ENCODE results near the gene PROP1.
"Not testable (repeated sequence)": the region's sequence is repeated elsewhere in the genome, so short reads cannot be mapped to it uniquely, and the experiment has no call there.

PROP1 gene

GRCh38 chr5:177995691-177996595 is at the start of gene PROP1:
PROP1 (minus strand) TSS chr5:177996242; CDS start chr5:177995933, 309 bp downstream.
- in situ Hi-C loops (cut with MboI; ENCODE audit: low sequenced_read_pairs) = no loop called here

- in situ Hi-C loops (cut with MboI; ENCODE audit: low sequenced_read_pairs) = not testable (repeated sequence)
Measured at GRCh38 chr5:178019379-178020030, 23.5 kb upstream of the PROP1 start.

- in situ Hi-C loops (cut with MboI; ENCODE audit: low sequenced_read_pairs) = not testable (repeated sequence)
Measured at GRCh38 chr5:178012758-178013157, 16.7 kb upstream of the PROP1 start.

- in situ Hi-C loops (cut with MboI; ENCODE audit: low sequenced_read_pairs) = not testable (repeated sequence)
Measured at GRCh38 chr5:178011816-178012554, 15.9 kb upstream of the PROP1 start.

GRCh38 chr5:178007272-178007671 is 11.2 kb upstream of the PROP1 start:
- in situ Hi-C loops (cut with MboI; ENCODE audit: low sequenced_read_pairs) = not testable (repeated sequence)

GRCh38 chr5:178006536-178007231 is 10.6 kb upstream of the PROP1 start:
- in situ Hi-C loops (cut with MboI; ENCODE audit: low sequenced_read_pairs) = not testable (repeated sequence)

- in situ Hi-C loops (cut with MboI; ENCODE audit: low sequenced_read_pairs) = not testable (repeated sequence)
Measured at GRCh38 chr5:178006181-178006535, 10.1 kb upstream of the PROP1 start.

GRCh38 chr5:177997846-177998245 is 1.8 kb upstream of the PROP1 start:
- in situ Hi-C loops (cut with MboI; ENCODE audit: low sequenced_read_pairs) = no loop called here

GRCh38 chr5:177997319-177997670 is 1.3 kb upstream of the PROP1 start:
- in situ Hi-C loops (cut with MboI; ENCODE audit: low sequenced_read_pairs) = no loop called here

- in situ Hi-C loops (cut with MboI; ENCODE audit: low sequenced_read_pairs) = no loop called here
Measured at GRCh38 chr5:177996660-177997318, 747 bp upstream of the PROP1 start.

- in situ Hi-C loops (cut with MboI; ENCODE audit: low sequenced_read_pairs) = no loop called here
Measured at GRCh38 chr5:177994561-177995190, 1.4 kb downstream of the PROP1 start.

GRCh38 chr5:177994063-177994462 is 2.0 kb downstream of the PROP1 start:
- in situ Hi-C loops (cut with MboI; ENCODE audit: low sequenced_read_pairs) = no loop called here

- in situ Hi-C loops (cut with MboI; ENCODE audit: low sequenced_read_pairs) = no loop called here
Measured at GRCh38 chr5:177992466-177992865, 3.6 kb downstream of the PROP1 start.

GRCh38 chr5:177988989-177989625 is 6.9 kb downstream of the PROP1 start:
- in situ Hi-C loops (cut with MboI; ENCODE audit: low sequenced_read_pairs) = no loop called here

GRCh38 chr5:177987326-177987725 is 8.7 kb downstream of the PROP1 start:
- in situ Hi-C loops (cut with MboI; ENCODE audit: low sequenced_read_pairs) = no loop called here

- in situ Hi-C loops (cut with MboI; ENCODE audit: low sequenced_read_pairs) = no loop called here
Measured at GRCh38 chr5:177985430-177986040, 10.5 kb downstream of the PROP1 start.

GRCh38 chr5:177984584-177985206 is 11.3 kb downstream of the PROP1 start:
- in situ Hi-C loops (cut with MboI; ENCODE audit: low sequenced_read_pairs) = no loop called here

GRCh38 chr5:177983763-177984583 is 12.1 kb downstream of the PROP1 start:
- in situ Hi-C loops (cut with MboI; ENCODE audit: low sequenced_read_pairs) = no loop called here
